Ovary (tissue), 9 donors: Measurements from ENCODE around the gene ST7L. TPM values are rescaled to one million over a fixed set of nuclear protein-coding genes. Genes with fewer than 3 reads are reported as not detected.
"Not testable (repeated sequence)": the region's sequence is repeated elsewhere in the genome, so short reads cannot be mapped to it uniquely, and the experiment has no call there.

Experiments
- DNase-seq, 5 donors: peaks; one replicate each; pipeline ENCODE4 v3.0.0-alpha.2; 2019 to 2020
- H3K27ac ChIP-seq, 2 donors: fragments of 200-600 bp; one replicate each; pipeline versions ENCODE4 v1.5.1 to v1.8.0; 2019 to 2022
- H3K27me3 ChIP-seq: fragments of 200-600 bp; one replicate; pipeline ENCODE4 v1.8.0; 2022
- H3K36me3 ChIP-seq: fragments of 200-600 bp; sonication (generic); one replicate; pipeline ENCODE4 v1.5.1; 2019
- H3K4me1 ChIP-seq: one replicate; pipeline ENCODE4 v1.8.1; 2013; ENCODE audit warnings: mild to moderate bottlenecking, moderate library complexity; ENCODE audit not compliant: insufficient read depth
- H3K4me3 ChIP-seq: fragments of 200-600 bp; sonication (generic); one replicate; pipeline ENCODE4 v1.5.1; 2017
- H3K9me3 ChIP-seq, 2 donors: fragments of 200-600 bp in 1 of 2; sonication (generic) in 1 of 2; one replicate each; pipeline versions ENCODE4 v1.5.1 to v1.8.1; 2013 to 2019; ENCODE audit warnings: mild to moderate bottlenecking in 1 of 2, moderate library complexity in 1 of 2
- EP300 ChIP-seq: sonication (generic); formaldehyde crosslinking; IDR thresholded peaks from one replicate; pipeline ENCODE4 v1.6.1; 2017; ENCODE audit warnings: antibody characterized with exemption
- POLR2A ChIP-seq: fragments of 450-650 bp; IDR thresholded peaks from one replicate; pipeline ENCODE4 v1.6.1; 2017; ENCODE audit warnings: antibody characterized with exemption, mild to moderate bottlenecking, moderate library complexity
- WGBS, 3 donors: extraction: QIAGEN DNeasy Blood & Tissue Kit in 1 of 3; methylation state at CpG; one replicate each; pipeline versions ENCODE4 v1.1.5 to v1.1.7; 2013 to 2017; 5-methylcytosine and 5-hydroxymethylcytosine counted together
- intact Hi-C, 4 donors: fragments of 100-400 bp; cut with DNase I; formaldehyde crosslinking; loops; one replicate each; pipeline versions ENCODE4 v1.11.0 to v1.15.1; 2022 to 2023
- polyA plus RNA-seq, 2 donors: library from polyadenylated mRNA; stranded (reverse); fragments of 200-250 nt in 1 of 2; fragments of 350-450 nt in 1 of 2; fragmentation: Illumina TruSeq in 1 of 2; extraction: RNeasy Lipid Tissue Mini Kit (QIAGEN cat#74804) in 1 of 2; gene quantifications; one replicate each; pipeline ENCODE4 v1.2.3, GENCODE V29; 2013 to 2014
- small RNA-seq: library from RNA; depleted of rRNA; stranded (forward); fragments of <200 nt; gene quantifications from one replicate; pipeline ENCODE3, GENCODE V24; 2016
- total RNA-seq, 7 donors: library from RNA; depleted of rRNA in 2 of 7; stranded (reverse); fragments of >200 nt in 2 of 7; fragmentation: NEBNext Ultra II Directional in 3 of 7; extraction: Animal tissue kit (Norgen Biotek cat#: 25700) in 3 of 7; gene quantifications; one replicate each; pipeline versions ENCODE4 v1.1.0 to v1.2.4, GENCODE V29; 2016 to 2023
- TF ChIP-seq, protein P1 (sequence below), 3 donors: fragments of 450-650 bp in 2 of 3; fragments of 200-600 bp in 1 of 3; IDR thresholded peaks; one replicate each; pipeline versions ENCODE4 v1.5.1 to v1.8.0; 2016 to 2022; ENCODE audit warnings: antibody characterized with exemption in 3 of 3, mild to moderate bottlenecking in 1 of 3
- donor health status: DM: no; HTN: no; CAD: no; lungs with moderate emphysema.
- donor health status: DM: no; HTN: no; CAD: no.
- donor health status: Bipolar disorder and iron deficiency.
- donor health status: DM: yes; HTN: yes; CAD: no.
- donor health status: DM: no; HTN: no; CAD: no.
- donor health status: DM: yes; HTN: yes; CAD: no.

Gene ST7L
- total and polyA plus RNA-seq, 9 donors, result 12.5 to 32.0 (median 22.3) TPM

- intact Hi-C loops, result no loop called here
- H3K27me3 ChIP-seq, result no peaks in the 10 kb centered on the region
- H3K4me3 ChIP-seq, result no peak overlapping the region
- WGBS, 3 donors, result 85 to 96% (median 94%) methylated on average over 5 of the region's 5 CpGs
- H3K4me1 ChIP-seq, result no peaks in the 10 kb centered on the region
- no peak overlapping the region for H3K27ac ChIP-seq
- DNase-seq, result no peak
- TF ChIP-seq EP300, result no peak
- TF ChIP-seq, protein P1, sequence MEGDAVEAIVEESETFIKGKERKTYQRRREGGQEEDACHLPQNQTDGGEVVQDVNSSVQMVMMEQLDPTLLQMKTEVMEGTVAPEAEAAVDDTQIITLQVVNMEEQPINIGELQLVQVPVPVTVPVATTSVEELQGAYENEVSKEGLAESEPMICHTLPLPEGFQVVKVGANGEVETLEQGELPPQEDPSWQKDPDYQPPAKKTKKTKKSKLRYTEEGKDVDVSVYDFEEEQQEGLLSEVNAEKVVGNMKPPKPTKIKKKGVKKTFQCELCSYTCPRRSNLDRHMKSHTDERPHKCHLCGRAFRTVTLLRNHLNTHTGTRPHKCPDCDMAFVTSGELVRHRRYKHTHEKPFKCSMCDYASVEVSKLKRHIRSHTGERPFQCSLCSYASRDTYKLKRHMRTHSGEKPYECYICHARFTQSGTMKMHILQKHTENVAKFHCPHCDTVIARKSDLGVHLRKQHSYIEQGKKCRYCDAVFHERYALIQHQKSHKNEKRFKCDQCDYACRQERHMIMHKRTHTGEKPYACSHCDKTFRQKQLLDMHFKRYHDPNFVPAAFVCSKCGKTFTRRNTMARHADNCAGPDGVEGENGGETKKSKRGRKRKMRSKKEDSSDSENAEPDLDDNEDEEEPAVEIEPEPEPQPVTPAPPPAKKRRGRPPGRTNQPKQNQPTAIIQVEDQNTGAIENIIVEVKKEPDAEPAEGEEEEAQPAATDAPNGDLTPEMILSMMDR (IDR thresholded peaks at IDR 0.05), result no peak
- TF ChIP-seq POLR2A, result no peak
- no peaks in the 10 kb centered on the region for H3K36me3 ChIP-seq
- H3K9me3 ChIP-seq, result no peaks in the 10 kb centered on the region
These were observed 130.8 kb downstream of the ST7L start for GRCh38 chr1:112488141-112488540.

DNA sequence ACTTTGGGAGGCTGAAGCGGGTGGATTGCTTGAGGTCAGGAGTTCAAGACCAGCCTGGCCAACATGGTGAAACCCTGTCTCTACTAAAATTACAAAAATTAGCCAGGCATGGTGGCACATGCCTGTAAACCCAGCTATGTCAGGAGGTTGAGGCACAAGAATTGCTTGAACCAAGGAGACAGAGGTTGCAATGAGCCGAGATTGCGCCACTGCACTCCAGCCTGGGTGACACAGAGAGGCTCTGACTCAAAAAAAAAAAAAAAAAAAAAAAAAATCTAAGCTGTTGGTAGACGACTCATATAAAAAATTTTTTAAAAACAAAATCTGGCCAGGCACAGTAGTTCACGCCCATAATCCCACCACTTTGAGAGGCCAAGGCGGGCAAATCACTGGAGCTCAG lies 131.3 kb downstream of the ST7L start:
- DNase-seq, H3K9me3 ChIP-seq, intact Hi-C loops, H3K4me1 ChIP-seq, H3K27ac ChIP-seq, H3K36me3 ChIP-seq, H3K27me3 ChIP-seq, H3K4me3 ChIP-seq: not testable (repeated sequence)
- 88 to 93% (median 92%) methylated on average over 6 of the region's 6 CpGs for WGBS, 3 donors

DNA sequence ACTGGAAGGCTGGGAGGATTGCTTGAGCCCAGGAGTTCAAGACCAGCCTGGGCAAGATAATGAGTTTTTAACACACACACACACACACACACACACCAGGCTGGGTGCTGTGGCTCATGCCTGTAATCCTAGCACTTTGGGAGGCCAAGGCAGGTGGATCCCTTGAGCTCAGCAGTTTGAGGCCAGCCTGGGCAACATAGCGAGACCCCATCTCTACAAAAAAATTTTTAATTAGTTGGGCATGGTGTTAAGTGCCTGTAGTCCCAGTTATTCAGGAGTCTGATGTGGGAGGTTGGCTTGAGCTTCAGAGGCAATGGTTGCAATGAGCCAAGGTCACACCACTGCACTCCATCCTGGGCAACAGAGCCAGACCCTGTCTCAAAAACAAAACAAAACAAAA lies 132.9 kb downstream of the ST7L start:
- H3K4me1 ChIP-seq, H3K9me3 ChIP-seq, H3K36me3 ChIP-seq, H3K27me3 ChIP-seq, DNase-seq, H3K27ac ChIP-seq, intact Hi-C loops, H3K4me3 ChIP-seq: not testable (repeated sequence)
- 88 to 100% (median 94%) methylated on average over 1 of the region's 1 CpG for WGBS, 3 donors

DNA sequence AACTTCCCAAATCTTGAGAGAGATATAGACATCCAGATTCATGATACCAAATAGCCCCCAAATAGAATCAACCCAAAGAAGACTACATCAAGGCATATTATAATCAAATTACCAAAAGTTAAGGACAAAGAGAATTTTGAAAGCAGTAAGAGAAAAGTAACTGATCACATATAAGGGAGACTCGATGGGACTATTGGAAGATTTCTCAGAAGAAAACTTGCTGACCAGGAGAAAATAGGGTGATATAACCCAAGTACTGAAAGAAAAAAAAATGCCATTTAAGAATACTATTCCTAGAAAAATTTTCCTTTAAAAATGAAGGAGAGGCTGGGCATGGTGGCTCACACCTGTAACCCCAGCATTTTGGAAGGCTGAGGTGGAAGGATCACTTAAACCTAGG lies 140.6 kb downstream of the ST7L start:
- no peak for DNase-seq
- intact Hi-C loops, result no loop called here
- Histone ChIP-seq H3K4me1 (no peaks in the 10 kb centered on the region), H3K4me3 (no peak overlapping the region), H3K27me3 (no peaks in the 10 kb centered on the region), H3K9me3 (no peaks in the 10 kb centered on the region), H3K36me3 (no peaks in the 10 kb centered on the region), H3K27ac (no peak overlapping the region)
- TF ChIP-seq, protein P1 (IDR thresholded peaks at IDR 0.05), result no peak
- TF ChIP-seq POLR2A (no peak), EP300 (no peak)
- 96 to 97% (median 97%) methylated on average over 1 of the region's 1 CpG for WGBS, 3 donors

GRCh38 chr1:112477550-112477949 lies 141.4 kb downstream of the ST7L start:
- no peaks in the 10 kb centered on the region for H3K4me1 ChIP-seq
- no peaks in the 10 kb centered on the region for H3K9me3 ChIP-seq
- intact Hi-C loops, result no loop called here
- no peak overlapping the region for H3K27ac ChIP-seq
- H3K36me3 ChIP-seq, result no peaks in the 10 kb centered on the region
- DNase-seq, result no peak
- no peak for TF ChIP-seq EP300
- no peak for TF ChIP-seq POLR2A
- no peak overlapping the region for H3K4me3 ChIP-seq
- no peaks in the 10 kb centered on the region for H3K27me3 ChIP-seq

Small RNA genes lying within 50 kb of the gene (small RNA-seq; reads per million reads assigned to genes)
- not detected for gene RNU7-70P

Other genes starting within 250 kb of the ST7L start
- 10 to 100 TPM in 6 of 7 donors, 1 to 10 TPM in 1; 9.4 to 35.7 (median 28.4) TPM for gene CTTNBP2NL, start 222.9 kb downstream of the ST7L start, total RNA-seq
- gene CTTNBP2NL, start 222.9 kb downstream of the ST7L start, polyA plus RNA-seq, result 10 to 100 TPM in 1 of 2 donors, 1 to 10 TPM in 1; 8.1 to 19.8 TPM
- gene WNT2B, start 110.2 kb downstream of the ST7L start, total RNA-seq, result 10 to 100 TPM; 13.8 to 57.3 (median 45.1) TPM
- 10 to 100 TPM; 12.8 to 13.0 TPM for gene WNT2B, start 110.2 kb downstream of the ST7L start, polyA plus RNA-seq
- gene CAPZA1, start 691 bp upstream of the ST7L start, total RNA-seq, result 10 to 100 TPM; 54.0 to 81.2 (median 66.9) TPM
- 10 to 100 TPM; 31.3 to 70.6 TPM for gene CAPZA1, start 691 bp upstream of the ST7L start, polyA plus RNA-seq
- 10 to 100 TPM; 31.7 to 66.3 (median 53.5) TPM for gene MOV10, start 55.5 kb upstream of the ST7L start, total RNA-seq
- gene MOV10, start 55.5 kb upstream of the ST7L start, polyA plus RNA-seq, result 10 to 100 TPM; 35.0 to 35.6 TPM
- gene RHOC, start 88.0 kb upstream of the ST7L start, total RNA-seq, result 100 to 1,000 TPM; 177 to 276 (median 208) TPM
- gene RHOC, start 88.0 kb upstream of the ST7L start, polyA plus RNA-seq, result 100 to 1,000 TPM; 249 to 308 TPM
- gene PPM1J, start 96.2 kb upstream of the ST7L start, total RNA-seq, result 1 to 10 TPM; 1.4 to 6.3 (median 2.9) TPM
- 1 to 10 TPM in 1 of 2 donors, under 1 TPM in 1; 0.78 to 1.3 TPM for gene PPM1J, start 96.2 kb upstream of the ST7L start, polyA plus RNA-seq